SH-SY5Y (cell line): ENCODE measurements around the gene TMEM174.

Experiments
- GATA2 ChIP-seq: IDR thresholded peaks from 2 replicates; pipeline ENCODE4 v1.6.1; 2011; ENCODE audit warnings: mild to moderate bottlenecking, low read depth, low read length
- GATA3 ChIP-seq: IDR thresholded peaks from 2 replicates; pipeline ENCODE4 v1.6.1; 2011; ENCODE audit warnings: low read depth, mild to moderate bottlenecking, low read length, moderate library complexity

TMEM174 gene

GRCh38 chr5:73222173-73222572 lies 49.2 kb downstream of the TMEM174 start:
- TF ChIP-seq GATA2 (no peak), GATA3 (no peak)
